ENCODE data around the gene FGF5.
"Not testable (repeated sequence)": the region's sequence is repeated elsewhere in the genome, so short reads cannot be mapped to it uniquely, and the experiment has no call there.

GRCh38 chr4:80315848-80316247, 49.4 kb downstream of the FGF5 start:
- not testable (repeated sequence) for TF ChIP-seq POLR2A (IDR thresholded peaks at IDR 0.05; ENCODE audit: extremely low read depth, insufficient read length); CTCF (IDR thresholded peaks at IDR 0.05; ENCODE audit: low read depth, low read length); MAX (IDR thresholded peaks at IDR 0.05; ENCODE audit: low read depth, low read length); MYC (IDR thresholded peaks at IDR 0.05; ENCODE audit: low read depth, low read length)
